GM21390 (cell line): ENCODE data around the gene FNDC3B.

Experiments used
- ATAC-seq: cut with Tn5 transposase; IDR thresholded peaks from one replicate; pipeline ENCODE4 v1.9.1; 2021; ENCODE audit not compliant: unreplicated experiment

FNDC3B gene

GRCh38 chr3:172204716-172205115 is 165.3 kb downstream of the FNDC3B start:
- no peak for ATAC-seq

DNA sequence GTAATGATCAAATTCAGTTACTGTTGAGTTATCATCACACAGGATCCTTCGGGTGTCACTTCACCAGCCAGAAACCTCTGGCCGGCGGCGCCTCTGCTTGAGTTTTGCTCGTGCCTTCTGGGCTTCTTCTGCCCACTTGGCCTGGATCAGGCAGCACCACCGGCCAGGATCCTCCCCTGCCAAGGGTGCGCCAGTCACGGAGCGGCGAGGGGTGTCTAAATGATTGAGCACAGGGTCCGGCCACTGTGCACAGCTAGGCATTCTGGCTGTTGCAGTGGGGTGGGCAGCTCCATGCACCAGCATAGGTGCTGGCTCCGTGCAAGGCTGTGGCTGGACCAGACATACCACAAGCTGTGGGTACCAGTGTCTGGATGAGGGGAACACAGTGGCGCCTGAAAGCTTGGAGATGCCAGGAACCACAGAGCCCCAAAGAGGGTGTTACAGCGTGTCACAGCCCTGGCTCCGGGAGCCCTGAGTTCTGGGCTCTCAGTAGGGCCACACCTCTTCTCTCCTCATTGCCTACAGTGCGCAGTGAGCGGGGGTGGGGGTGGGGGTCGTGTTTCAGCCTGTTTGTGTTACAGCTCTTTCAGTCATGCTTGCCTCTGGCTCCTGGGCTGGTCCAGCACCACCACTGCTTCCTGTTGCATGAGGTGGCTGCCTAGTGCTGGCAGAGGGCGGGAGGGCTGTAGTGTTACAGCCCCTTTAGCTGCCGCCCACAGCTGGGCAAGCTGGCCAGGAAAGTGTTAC is 169.4 kb downstream of the FNDC3B start:
- no peak for ATAC-seq

- no peak for ATAC-seq
Measured at GRCh38 chr3:172209333-172210321, 170.2 kb downstream of the FNDC3B start.

- no peak for ATAC-seq
Measured at GRCh38 chr3:172210355-172210754, 171.0 kb downstream of the FNDC3B start.

DNA sequence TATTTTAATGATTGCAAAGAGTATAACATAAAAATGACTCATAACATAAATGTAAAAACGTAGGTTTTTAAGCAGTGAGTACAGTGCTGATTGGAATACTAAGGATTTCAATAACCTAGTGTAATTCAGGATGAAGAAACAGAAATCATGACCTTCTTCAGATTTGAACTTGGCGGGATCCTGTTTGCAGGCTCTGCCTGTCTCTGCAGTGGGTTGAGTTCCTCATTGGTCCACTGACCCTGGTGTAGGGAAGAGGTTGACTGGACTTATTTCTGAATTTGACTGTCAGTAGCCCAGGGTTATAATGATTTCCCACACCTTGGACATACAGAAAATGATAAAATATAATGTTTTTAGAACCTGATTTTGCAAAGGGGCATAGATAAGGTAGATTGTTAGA is 171.7 kb downstream of the FNDC3B start:
- ATAC-seq = no peak

DNA sequence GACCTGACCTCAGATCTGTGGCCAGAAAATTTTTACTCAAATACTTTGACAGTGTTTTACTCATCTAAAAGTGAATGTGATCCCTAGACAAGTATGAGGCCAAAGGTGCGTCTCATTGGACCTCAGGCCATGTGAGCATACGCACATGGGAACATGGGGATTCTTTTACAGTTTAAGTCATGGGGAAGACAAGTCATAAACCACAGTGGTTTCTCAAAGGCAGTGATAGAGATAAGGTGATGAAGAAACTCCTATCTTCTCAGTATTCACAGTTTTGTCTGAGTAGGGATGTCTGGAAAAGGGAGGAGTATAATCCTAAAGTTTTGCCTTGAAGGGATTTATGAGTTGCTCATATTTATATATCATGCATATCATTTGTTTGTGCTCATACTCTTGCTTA is 173.8 kb downstream of the FNDC3B start:
- no peak for ATAC-seq

GRCh38 chr3:172213904-172214303 is 174.5 kb downstream of the FNDC3B start:
- no peak for ATAC-seq

- ATAC-seq = no peak
Measured at GRCh38 chr3:172216267-172216666, 176.9 kb downstream of the FNDC3B start.

- no peak for ATAC-seq
Measured at GRCh38 chr3:172216911-172217310, 177.5 kb downstream of the FNDC3B start.

DNA sequence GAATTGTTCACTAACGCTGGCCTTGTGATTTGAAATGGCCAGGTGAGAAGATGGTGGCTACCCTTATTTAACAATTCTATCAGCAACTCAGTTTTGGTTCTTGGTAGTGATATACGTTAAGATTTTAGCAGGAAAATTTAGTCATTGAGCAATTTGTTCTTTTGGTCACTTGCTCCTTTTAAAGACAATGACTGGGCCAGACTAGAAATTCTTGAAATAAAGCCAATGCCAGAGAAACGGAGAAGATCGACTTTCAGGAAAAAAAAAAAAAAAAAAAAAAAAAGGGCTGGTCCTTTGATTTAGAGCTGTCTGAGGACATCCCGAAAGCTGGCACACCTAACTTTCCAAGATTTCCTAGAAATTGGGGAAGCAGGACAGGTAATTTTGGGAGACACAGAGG is 178.5 kb downstream of the FNDC3B start:
- ATAC-seq = no peak

- peak; percentile 67 for ATAC-seq
Measured at GRCh38 chr3:172218350-172219323, 179.3 kb downstream of the FNDC3B start.

GRCh38 chr3:172219750-172220149 is 180.4 kb downstream of the FNDC3B start:
- ATAC-seq = no peak

DNA sequence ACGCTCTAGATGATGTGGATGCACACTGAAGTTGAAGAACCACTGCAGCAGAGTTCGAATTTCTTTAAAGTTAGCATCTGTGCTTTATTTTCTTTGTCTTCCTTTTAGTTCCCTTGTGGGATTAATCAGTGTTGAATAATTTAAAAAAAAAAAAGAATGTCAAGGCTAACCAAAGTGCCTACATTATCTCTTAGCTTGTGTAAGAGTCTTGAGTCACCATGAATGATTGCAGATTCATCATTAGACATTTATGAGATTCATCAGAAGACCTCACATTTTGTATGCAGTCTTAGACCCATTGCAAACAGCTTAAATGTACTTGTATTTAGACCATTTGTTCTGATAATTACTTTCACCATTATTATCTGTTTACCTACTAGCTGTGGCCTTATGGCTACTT is 182.2 kb downstream of the FNDC3B start:
- ATAC-seq = no peak

GRCh38 chr3:172222478-172223071 is 183.2 kb downstream of the FNDC3B start:
- ATAC-seq = no peak

DNA sequence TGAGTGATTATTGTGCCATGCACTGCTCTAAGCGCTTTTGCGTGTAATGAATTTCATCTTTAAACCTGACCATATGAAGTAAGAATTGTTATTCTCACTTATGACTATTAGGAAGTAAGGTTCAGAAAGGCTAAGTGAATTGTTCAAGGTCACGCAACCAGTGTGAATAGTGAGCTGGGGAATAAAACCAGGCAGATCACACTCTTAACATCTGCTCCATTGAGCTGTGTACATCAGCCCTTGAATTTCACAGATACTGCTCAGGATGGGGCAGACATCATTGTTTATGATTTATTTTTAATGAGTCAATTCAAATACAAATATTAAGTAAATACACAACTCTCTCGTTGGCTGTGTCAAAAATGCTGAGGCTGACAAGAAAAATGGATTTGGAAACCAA is 184.5 kb downstream of the FNDC3B start:
- no peak for ATAC-seq

DNA sequence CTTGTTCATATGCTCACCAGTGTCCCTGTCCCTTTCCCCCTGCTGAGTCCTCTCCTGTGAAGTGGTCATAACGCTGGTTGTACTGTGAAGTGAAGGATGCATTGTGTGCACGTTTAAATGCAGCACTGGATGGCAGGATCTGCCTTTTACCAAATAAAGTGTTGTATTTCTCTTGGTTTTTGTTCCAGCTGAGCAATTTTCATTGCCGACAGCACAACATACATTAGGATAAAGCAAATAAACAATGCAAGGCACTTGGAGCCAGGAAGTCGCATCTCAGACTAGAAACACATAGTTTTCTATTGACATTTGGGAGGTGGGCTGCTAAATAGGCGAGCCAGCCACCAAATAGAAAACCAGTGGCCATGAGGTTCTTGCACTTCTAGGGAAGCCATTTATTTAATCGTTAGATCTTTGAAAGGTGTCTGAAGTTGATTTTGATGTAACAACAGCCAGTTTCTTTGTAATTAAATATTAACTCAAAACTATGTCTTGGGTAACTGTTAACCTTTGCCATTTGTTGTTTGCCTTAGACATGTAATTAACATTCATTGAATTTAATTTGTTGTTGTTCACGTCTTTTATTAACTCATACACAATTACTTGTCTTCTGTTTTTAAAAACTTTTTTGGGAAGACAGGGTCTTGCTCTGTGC is 185.3 kb downstream of the FNDC3B start:
- ATAC-seq = no peak

DNA sequence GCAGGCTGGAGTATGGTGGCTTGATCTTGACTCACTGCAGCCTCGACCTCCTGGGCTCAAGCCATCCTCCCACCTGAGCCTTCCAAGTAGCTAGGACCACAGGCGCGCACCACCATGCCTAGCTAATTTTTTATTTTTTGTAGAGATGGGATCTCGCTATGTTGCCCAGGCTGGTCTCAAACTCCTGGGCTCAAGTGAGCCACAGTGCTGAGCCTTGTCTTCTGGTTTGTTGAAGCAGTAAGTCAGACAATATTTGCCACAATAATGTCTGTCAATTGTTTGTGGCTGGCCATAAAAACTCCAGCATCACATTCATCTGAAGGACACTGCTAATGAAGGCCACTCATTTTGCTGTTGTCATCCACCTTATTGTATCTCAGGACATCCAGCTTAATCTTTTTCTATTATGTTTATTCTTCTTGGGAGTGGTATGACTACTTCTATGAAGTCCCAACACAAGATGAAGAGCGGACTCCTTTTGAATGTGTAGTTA is 185.9 kb downstream of the FNDC3B start:
- ATAC-seq = no peak

- ATAC-seq = no peak
Measured at GRCh38 chr3:172226831-172227230, 187.5 kb downstream of the FNDC3B start.

- ATAC-seq = no peak
Measured at GRCh38 chr3:172227340-172228035, 188.1 kb downstream of the FNDC3B start.
